Measurements from ENCODE around the gene FAM236C. TPM values are rescaled to one million over a fixed set of nuclear protein-coding genes. Genes with fewer than 3 reads are reported as not detected.

The FAM236C gene
- total and polyA plus RNA-seq, 7 donors, result not detected

Other genes starting within 250 kb of the FAM236C start
- gene PHKA1, start 198.3 kb upstream of the FAM236C start, total RNA-seq, result 1 to 10 TPM; 4.6 to 9.7 (median 7.0) TPM
- gene PHKA1, start 198.3 kb upstream of the FAM236C start, polyA plus RNA-seq, result 1 to 10 TPM in 2 of 3 donors, under 1 TPM in 1; 0.92 to 2.0 (median 1.2) TPM
- 1 to 10 TPM in 1 of 4 donors, not detected in 3; 1.7 TPM for gene DMRTC1B, start 135.7 kb upstream of the FAM236C start, total RNA-seq
- gene DMRTC1B, start 135.7 kb upstream of the FAM236C start, polyA plus RNA-seq, result under 1 TPM in 1 of 3 donors, not detected in 2; 0.36 TPM
- not detected for gene FAM236B, start 130.0 kb upstream of the FAM236C start, total RNA-seq
- gene FAM236B, start 130.0 kb upstream of the FAM236C start, polyA plus RNA-seq, result not detected
- gene FAM236D, start 104.4 kb upstream of the FAM236C start, total RNA-seq, result not detected
- gene FAM236D, start 104.4 kb upstream of the FAM236C start, polyA plus RNA-seq, result not detected
- gene FAM236A, start 25.6 kb downstream of the FAM236C start, total RNA-seq, result not detected
- not detected for gene FAM236A, start 25.6 kb downstream of the FAM236C start, polyA plus RNA-seq
- under 1 TPM in 1 of 4 donors, not detected in 3; 0.55 TPM for gene DMRTC1, start 31.2 kb downstream of the FAM236C start, total RNA-seq
- gene DMRTC1, start 31.2 kb downstream of the FAM236C start, polyA plus RNA-seq, result under 1 TPM in 1 of 3 donors, not detected in 2; 0.48 TPM
- not detected for gene PABPC1L2B, start 90.3 kb downstream of the FAM236C start, total RNA-seq
- gene PABPC1L2B, start 90.3 kb downstream of the FAM236C start, polyA plus RNA-seq, result under 1 TPM in 1 of 3 donors, not detected in 2; 0.03 TPM
- not detected for gene PABPC1L2A, start 166.9 kb downstream of the FAM236C start, total RNA-seq
- gene PABPC1L2A, start 166.9 kb downstream of the FAM236C start, polyA plus RNA-seq, result not detected

All from sigmoid colon (tissue), 7 donors.